Neural progenitor cell (in vitro differentiated cells): Measurements from ENCODE around the gene TCHP. TPM values are rescaled to one million over a fixed set of nuclear protein-coding genes. Genes with fewer than 3 reads are reported as not detected.
A peak's percentile ranks its signal among the peaks of the same experiment; 100 is the strongest.

ENCODE experiments used
- DNase-seq: peaks from one replicate; pipeline ENCODE4 v3.0.0-alpha.2; 2016; ENCODE audit warnings: low spot score
- H2AFZ ChIP-seq: fragments of 200-600 bp; sonication (generic); replicated peaks from 2 replicates; pipeline ENCODE4 v1.6.1; 2016; ENCODE audit warnings: antibody characterized with exemption
- H3F3A ChIP-seq: fragments of 200-600 bp; sonication (generic); 2 replicates; pipeline ENCODE4 v1.6.1; 2016; ENCODE audit warnings: antibody characterized with exemption, low read depth
- H3K27ac ChIP-seq: fragments of 200-600 bp; sonication (generic); 2 replicates; pipeline ENCODE4 v1.5.1; 2016; ENCODE audit warnings: mild to moderate bottlenecking
- H3K27me3 ChIP-seq: fragments of 200-600 bp; sonication (generic); 2 replicates; pipeline ENCODE4 v1.6.1; 2016; ENCODE audit warnings: mild to moderate bottlenecking, moderate library complexity
- H3K36me3 ChIP-seq: fragments of 200-600 bp; sonication (generic); 2 replicates; pipeline ENCODE4 v1.5.1; 2016
- H3K4me1 ChIP-seq: fragments of 200-600 bp; sonication (generic); 2 replicates; pipeline ENCODE4 v1.6.1; 2016; ENCODE audit warnings: mixed run types
- H3K4me2 ChIP-seq: fragments of 200-600 bp; sonication (generic); 2 replicates; pipeline ENCODE4 v1.6.1; 2016
- H3K4me3 ChIP-seq: fragments of 200-600 bp; sonication (generic); 2 replicates; pipeline ENCODE4 v1.5.1; 2016
- H3K79me2 ChIP-seq: fragments of 200-600 bp; sonication (generic); 2 replicates; pipeline ENCODE4 v1.6.1; 2016; ENCODE audit warnings: low read depth
- H3K9ac ChIP-seq: fragments of 200-600 bp; sonication (generic); 2 replicates; pipeline ENCODE4 v1.6.1; 2016
- H3K9me3 ChIP-seq: fragments of 200-600 bp; sonication (generic); 2 replicates; pipeline ENCODE4 v1.5.1; 2016; ENCODE audit warnings: low read depth
- H4K20me1 ChIP-seq: fragments of 200-600 bp; sonication (generic); 2 replicates; pipeline ENCODE4 v1.6.1; 2016; ENCODE audit warnings: low read depth
- H3K27ac Mint-ChIP-seq: 3 replicates; pipeline ENCODE4 v1.8.0; 2021; ENCODE audit warnings: mixed read lengths
- H3K27me3 Mint-ChIP-seq: 2 replicates; pipeline ENCODE4 v1.8.0; 2022; ENCODE audit warnings: low read depth, mild to moderate bottlenecking, inconsistent platforms, moderate library complexity, mixed read lengths; ENCODE audit not compliant: insufficient read depth
- H3K36me3 Mint-ChIP-seq: 3 replicates; pipeline ENCODE4 v1.8.0; 2021; ENCODE audit warnings: mixed read lengths
- H3K4me1 Mint-ChIP-seq: 3 replicates; pipeline ENCODE4 v1.8.0; 2021; ENCODE audit warnings: mixed read lengths
- H3K4me3 Mint-ChIP-seq: 3 replicates; pipeline ENCODE4 v1.8.0; 2021; ENCODE audit warnings: mild to moderate bottlenecking, moderate library complexity, mixed read lengths
- H3K9me3 Mint-ChIP-seq: 3 replicates; pipeline ENCODE4 v1.8.0; 2020; ENCODE audit warnings: mixed read lengths
- CTCF ChIP-seq: fragments of 200-600 bp; sonication (generic); IDR thresholded peaks from 2 replicates; pipeline ENCODE4 v1.5.1; 2017; ENCODE audit warnings: antibody characterized with exemption, mild to moderate bottlenecking
- EZH2 ChIP-seq: fragments of 200-600 bp; sonication (generic); IDR thresholded peaks from 2 replicates; pipeline ENCODE4 v1.6.1; 2017; ENCODE audit warnings: antibody characterized with exemption, mild to moderate bottlenecking, moderate library complexity
- EZH2phosphoT487 ChIP-seq: fragments of 200-600 bp; sonication (generic); IDR thresholded peaks from 2 replicates; pipeline ENCODE4 v1.6.1; 2017; ENCODE audit warnings: antibody characterized with exemption
- total RNA-seq: library from RNA; depleted of rRNA; stranded (reverse); fragments of >200 nt; gene quantifications from 2 replicates; pipeline ENCODE4 v1.2.3, GENCODE V29; 2015; ENCODE audit warnings: low replicate concordance

Gene TCHP
- total RNA-seq, 1 donor from 2014 or later: 15.2 TPM

- no peak overlapping the region for H3K27ac ChIP-seq
- no peaks in the 10 kb centered on the region for H3K27me3 ChIP-seq
- no peaks in the 10 kb centered on the region for H3K79me2 ChIP-seq
- no peak overlapping the region for H2AFZ ChIP-seq
- no peak overlapping the region for H3K4me2 ChIP-seq
- no peaks in the 10 kb centered on the region for H3K27me3 Mint-ChIP-seq
- no peak for DNase-seq
- H3K4me1 Mint-ChIP-seq: no peaks in the 10 kb centered on the region
- H3K9me3 ChIP-seq: no peaks in the 10 kb centered on the region
- H3K36me3 Mint-ChIP-seq: peaks cover 19% of the 10 kb centered on the region
- no peak overlapping the region for H3K4me3 ChIP-seq
- peak overlapping the region; percentile 69 for H3K27ac Mint-ChIP-seq
- H4K20me1 ChIP-seq: peaks cover 4% of the 10 kb centered on the region
- no peak overlapping the region for H3K9ac ChIP-seq
- no peaks in the 10 kb centered on the region for H3K9me3 Mint-ChIP-seq
- H3K4me1 ChIP-seq: no peaks in the 10 kb centered on the region
- no peaks in the 10 kb centered on the region for H3K36me3 ChIP-seq
- no peak overlapping the region for H3K4me3 Mint-ChIP-seq
- TF ChIP-seq CTCF (no peak), EZH2phosphoT487 (no peak), EZH2 (no peak)
- H3F3A ChIP-seq: no peaks in the 10 kb centered on the region
Measured at GRCh38 chr12:109930028-109930800, 30.1 kb downstream of the TCHP start.

DNA sequence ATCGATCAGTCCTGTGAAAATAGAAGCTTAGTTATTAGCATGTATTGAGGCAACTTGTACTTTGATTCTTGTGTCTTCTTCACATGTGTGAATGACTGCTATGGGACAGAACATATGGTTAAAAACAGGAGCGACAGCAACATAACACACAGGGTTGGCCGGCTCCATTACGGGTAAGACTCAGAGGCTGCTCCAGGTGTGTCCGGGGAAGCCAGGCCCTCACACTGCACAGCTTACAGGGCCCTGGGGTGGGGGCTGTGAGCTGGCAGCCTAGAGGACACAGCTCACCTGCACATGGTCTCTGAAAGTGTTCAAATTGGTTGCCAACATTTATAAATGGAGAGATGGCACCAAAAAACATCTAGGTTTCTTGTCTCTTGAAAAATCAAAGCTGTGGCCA is 31.1 kb downstream of the TCHP start:
- Mint-ChIP-seq H3K4me3 (no peak overlapping the region), H3K27ac (no peak overlapping the region), H3K27me3 (no peaks in the 10 kb centered on the region), H3K4me1 (no peaks in the 10 kb centered on the region), H3K36me3 (peaks cover 20% of the 10 kb centered on the region), H3K9me3 (no peaks in the 10 kb centered on the region)
- Histone ChIP-seq H3K4me1 (no peaks in the 10 kb centered on the region), H3K9me3 (no peaks in the 10 kb centered on the region), H3K27ac (no peak overlapping the region), H3K27me3 (no peaks in the 10 kb centered on the region), H3F3A (no peaks in the 10 kb centered on the region), H3K4me2 (no peak overlapping the region), H3K9ac (no peak overlapping the region), H4K20me1 (peaks cover 4% of the 10 kb centered on the region), H3K79me2 (no peaks in the 10 kb centered on the region), H2AFZ (no peak overlapping the region), H3K36me3 (peaks cover 3% of the 10 kb centered on the region), H3K4me3 (no peak overlapping the region)
- DNase-seq: no peak
- TF ChIP-seq EZH2 (no peak), CTCF (no peak), EZH2phosphoT487 (no peak)

GRCh38 chr12:109932878-109933503 is 32.9 kb downstream of the TCHP start:
- H3K9me3 ChIP-seq: no peaks in the 10 kb centered on the region
- no peaks in the 10 kb centered on the region for H3K4me1 Mint-ChIP-seq
- H3K4me3 Mint-ChIP-seq: no peak overlapping the region
- TF ChIP-seq EZH2phosphoT487 (no peak), EZH2 (no peak), CTCF (no peak)
- DNase-seq: no peak
- no peaks in the 10 kb centered on the region for H3K9me3 Mint-ChIP-seq
- no peak overlapping the region for H2AFZ ChIP-seq
- no peaks in the 10 kb centered on the region for H3K79me2 ChIP-seq
- H3K4me1 ChIP-seq: no peaks in the 10 kb centered on the region
- no peaks in the 10 kb centered on the region for H3K27me3 ChIP-seq
- no peak overlapping the region for H3K4me3 ChIP-seq
- no peaks in the 10 kb centered on the region for H3F3A ChIP-seq
- H3K9ac ChIP-seq: no peak overlapping the region
- peaks cover 22% of the 10 kb centered on the region for H3K36me3 Mint-ChIP-seq
- H3K27me3 Mint-ChIP-seq: no peaks in the 10 kb centered on the region
- peaks cover 4% of the 10 kb centered on the region for H4K20me1 ChIP-seq
- no peak overlapping the region for H3K27ac ChIP-seq
- H3K27ac Mint-ChIP-seq: no peak overlapping the region
- peaks cover 5% of the 10 kb centered on the region for H3K36me3 ChIP-seq
- no peak overlapping the region for H3K4me2 ChIP-seq
